Measurements from ENCODE around the gene SEPTIN12. TPM values are rescaled to one million over a fixed set of nuclear protein-coding genes. Genes with fewer than 3 reads are reported as not detected.

Gene SEPTIN12
- total and polyA plus RNA-seq, 2 donors (not counting 3 experiments of a cell fraction or from before 2014, with no cell fraction given), result not detected

DNA sequence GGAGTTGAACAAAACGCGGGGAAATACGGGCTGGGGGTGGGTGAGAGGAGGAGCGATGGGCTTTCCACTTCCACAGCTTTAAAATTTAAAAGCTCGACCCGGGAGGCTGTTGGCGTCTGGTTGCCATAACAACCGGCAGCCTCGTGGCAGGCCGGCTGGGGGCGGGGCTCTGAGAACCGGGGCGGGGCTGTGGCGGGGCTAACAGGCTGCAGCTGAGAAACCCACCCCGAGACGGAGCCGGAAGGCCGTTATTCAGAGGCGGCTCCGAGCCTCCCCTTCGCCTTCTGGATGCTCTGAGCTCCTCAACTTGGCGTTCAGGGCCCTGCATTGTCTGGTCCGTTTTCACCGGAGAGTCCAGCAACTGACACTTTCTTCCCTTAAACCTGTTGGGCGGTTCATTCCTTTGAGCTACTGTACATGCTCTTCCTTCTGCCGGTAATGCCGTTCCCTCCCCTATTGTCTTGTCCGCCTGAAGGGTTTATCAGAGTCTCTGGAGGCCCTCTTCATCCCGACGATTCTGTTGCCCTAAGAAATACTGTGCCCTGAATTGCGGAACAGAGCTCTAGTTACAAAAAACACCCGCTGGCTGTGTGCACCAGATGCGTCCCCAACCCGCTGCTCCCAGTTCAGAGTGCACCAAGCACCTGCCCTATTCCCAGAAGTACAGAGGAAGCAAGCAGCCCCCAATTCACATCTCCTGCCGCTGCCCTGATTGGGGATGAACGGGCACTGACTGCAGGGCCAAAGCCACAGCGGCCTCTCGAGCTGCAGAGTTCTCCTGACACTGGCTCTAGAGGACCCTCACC lies 53.2 kb downstream of the SEPTIN12 start:
- peak; percentile 88 for FAIRE-seq
- no TSS peak for BruUV-seq (replicated peaks)
- Histone ChIP-seq H3K9me3 (replicated peaks; ENCODE audit: control insufficient read depth, insufficient read depth, low read length) (no peaks in the 10 kb centered on the region), H3K79me2 (ENCODE audit: control insufficient read depth, insufficient read depth, low read length) (peaks cover 9% of the 10 kb centered on the region), H3K9ac (replicated peaks; ENCODE audit: extremely low read depth, insufficient read depth, low read length) (peak overlapping the region; percentile 56), H3K27me3 (ENCODE audit: control insufficient read depth in 2 of 2, insufficient read depth in 2 of 2, low read length in 2 of 2) (no peaks in the 10 kb centered on the region), H3K36me3 (ENCODE audit: control insufficient read depth in 2 of 2, extremely low read depth in 1 of 2, insufficient read depth in 2 of 2, low read length in 2 of 2) (peaks cover 0 to under 1% of the 10 kb centered on the region in 2 experiments), H2AFZ (ENCODE audit: low read depth, low read length) (peak overlapping the region; percentile 99), H3K27ac (ENCODE audit: insufficient read depth, low read depth, low read length) (peak overlapping the region; percentile 46), H3K4me1 (ENCODE audit: control insufficient read depth, extremely low read depth, insufficient read depth, low read length) (peaks cover 5% of the 10 kb centered on the region), H3K9me1 (replicated peaks; ENCODE audit: control insufficient read depth, extremely low read depth, insufficient read depth, low read length) (no peaks in the 10 kb centered on the region), H3K4me2 (ENCODE audit: insufficient read depth, low read length) (peak overlapping the region; percentile 91), H4K20me1 (replicated peaks; ENCODE audit: control insufficient read depth, extremely low read depth, insufficient read depth, low read length) (no peaks in the 10 kb centered on the region), H3K4me3 (replicated peaks in 1 of 3; ENCODE audit: insufficient read depth in 1 of 3, low read depth in 1 of 3, low read length in 3 of 3) (peak overlapping the region; percentile 62 to 100 (median 76))
- TF ChIP-seq, protein P1, sequence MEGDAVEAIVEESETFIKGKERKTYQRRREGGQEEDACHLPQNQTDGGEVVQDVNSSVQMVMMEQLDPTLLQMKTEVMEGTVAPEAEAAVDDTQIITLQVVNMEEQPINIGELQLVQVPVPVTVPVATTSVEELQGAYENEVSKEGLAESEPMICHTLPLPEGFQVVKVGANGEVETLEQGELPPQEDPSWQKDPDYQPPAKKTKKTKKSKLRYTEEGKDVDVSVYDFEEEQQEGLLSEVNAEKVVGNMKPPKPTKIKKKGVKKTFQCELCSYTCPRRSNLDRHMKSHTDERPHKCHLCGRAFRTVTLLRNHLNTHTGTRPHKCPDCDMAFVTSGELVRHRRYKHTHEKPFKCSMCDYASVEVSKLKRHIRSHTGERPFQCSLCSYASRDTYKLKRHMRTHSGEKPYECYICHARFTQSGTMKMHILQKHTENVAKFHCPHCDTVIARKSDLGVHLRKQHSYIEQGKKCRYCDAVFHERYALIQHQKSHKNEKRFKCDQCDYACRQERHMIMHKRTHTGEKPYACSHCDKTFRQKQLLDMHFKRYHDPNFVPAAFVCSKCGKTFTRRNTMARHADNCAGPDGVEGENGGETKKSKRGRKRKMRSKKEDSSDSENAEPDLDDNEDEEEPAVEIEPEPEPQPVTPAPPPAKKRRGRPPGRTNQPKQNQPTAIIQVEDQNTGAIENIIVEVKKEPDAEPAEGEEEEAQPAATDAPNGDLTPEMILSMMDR (IDR thresholded peaks at IDR 0.05; ENCODE audit: extremely low read depth in 1 of 2, insufficient read depth in 1 of 2, low read depth in 1 of 2, low read length in 2 of 2), result no peak
- TF ChIP-seq POLR2A (IDR thresholded peaks at IDR 0.05; ENCODE audit: low read depth, low read length) (peak; percentile 83), EZH2 (IDR thresholded peaks at IDR 0.05; ENCODE audit: borderline replicate concordance, low read depth, low read length, severe bottlenecking) (no peak), GATA2 (IDR thresholded peaks at IDR 0.05; ENCODE audit: insufficient read depth, insufficient read length, low read depth, low read length) (no peak), JUN (IDR thresholded peaks at IDR 0.05; ENCODE audit: borderline replicate concordance, insufficient read depth, insufficient read length, low read depth) (no peak), MAX (IDR thresholded peaks at IDR 0.05; ENCODE audit: insufficient read depth, insufficient read length) (peak; percentile 62), MYC (IDR thresholded peaks at IDR 0.05; ENCODE audit: low read depth, low read length) (no peak), POLR2AphosphoS5 (IDR thresholded peaks at IDR 0.05; ENCODE audit: insufficient read depth, low read depth, low read length) (peak; percentile 25)
- CTCF ChIA-PET, result interaction anchor here (0.8 to 1.9 kb wide), 9 partner anchors 9 to 223 kb away, joined by 3 to 6 read pairs (median 4); partner anchors contain the start of genes MGRN1 and SEC14L5
- peak; percentile 77 for DNase-seq (ENCODE audit: low read depth, low spot score)
- dilution Hi-C loops (cut with MboI; ENCODE audit: extremely low pct_ligation_motif_present, low sequenced_read_pairs) (no loop called here), intact Hi-C loops (cut with micrococcal nuclease) (loop anchor here (1.0 to 2.0 kb wide), 6 partner anchors 32 to 221 kb away; partner anchors contain the start of genes NUDT16L1, ROGDI and ZNF500)
- POLR2A ChIA-PET, result interaction anchor here (0.7 to 1.4 kb wide), 3 partner anchors 32 to 119 kb away, joined by 3 to 8 read pairs (median 4); no protein-coding TSS in a partner anchor

All from endothelial cell of umbilical vein (primary cell).